Esophagus mucosa (tissue), 1 donor: ENCODE results near the gene JMJD8. TPM values are rescaled to one million over a fixed set of nuclear protein-coding genes. Genes with fewer than 3 reads are reported as not detected.

Experiments
- ATAC-seq: fragments of 200-7000 bp; cut with Tn5 transposase; one replicate; pipeline ENCODE4 v1.9.1; 2020
- total RNA-seq: library from RNA; stranded (reverse); gene quantifications from one replicate; pipeline ENCODE4 v1.2.4, GENCODE V29; 2023
- donor health status: DM: yes; HTN: yes; CAD: no.

JMJD8 gene
- total RNA-seq, 1 donor from 2014 or later = 31.7 TPM

GRCh38 chr16:640614-641013 is 43.5 kb downstream of the JMJD8 start:
- ATAC-seq = no peak

- ATAC-seq = no peak
These were observed 45.3 kb downstream of the JMJD8 start for GRCh38 chr16:638836-639235.

DNA sequence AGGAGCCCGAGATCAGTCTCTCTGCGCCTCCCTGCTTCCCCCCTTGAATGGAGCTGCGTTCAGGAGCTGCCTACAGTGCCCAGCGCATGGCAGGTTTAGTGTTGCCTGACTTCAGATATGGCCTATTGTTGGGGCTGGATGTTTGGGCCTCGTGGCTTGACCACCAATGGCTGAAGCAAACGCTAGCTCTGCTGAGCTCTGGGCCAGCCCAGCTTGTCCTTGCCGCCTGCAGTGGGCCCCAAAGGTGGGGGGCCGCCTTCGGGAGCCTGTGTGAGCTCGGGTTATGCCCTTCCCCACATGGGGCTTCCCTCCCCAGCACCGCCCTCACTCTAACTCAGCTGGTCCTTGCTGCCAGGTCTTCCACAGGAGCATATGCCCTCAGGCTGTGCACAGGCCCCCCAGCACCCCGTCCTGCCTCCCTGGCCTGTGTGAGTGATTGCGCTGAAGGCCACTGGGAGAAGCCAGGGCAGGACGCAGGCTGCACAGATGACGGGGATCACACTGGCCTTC is 46.0 kb downstream of the JMJD8 start:
- no peak for ATAC-seq

DNA sequence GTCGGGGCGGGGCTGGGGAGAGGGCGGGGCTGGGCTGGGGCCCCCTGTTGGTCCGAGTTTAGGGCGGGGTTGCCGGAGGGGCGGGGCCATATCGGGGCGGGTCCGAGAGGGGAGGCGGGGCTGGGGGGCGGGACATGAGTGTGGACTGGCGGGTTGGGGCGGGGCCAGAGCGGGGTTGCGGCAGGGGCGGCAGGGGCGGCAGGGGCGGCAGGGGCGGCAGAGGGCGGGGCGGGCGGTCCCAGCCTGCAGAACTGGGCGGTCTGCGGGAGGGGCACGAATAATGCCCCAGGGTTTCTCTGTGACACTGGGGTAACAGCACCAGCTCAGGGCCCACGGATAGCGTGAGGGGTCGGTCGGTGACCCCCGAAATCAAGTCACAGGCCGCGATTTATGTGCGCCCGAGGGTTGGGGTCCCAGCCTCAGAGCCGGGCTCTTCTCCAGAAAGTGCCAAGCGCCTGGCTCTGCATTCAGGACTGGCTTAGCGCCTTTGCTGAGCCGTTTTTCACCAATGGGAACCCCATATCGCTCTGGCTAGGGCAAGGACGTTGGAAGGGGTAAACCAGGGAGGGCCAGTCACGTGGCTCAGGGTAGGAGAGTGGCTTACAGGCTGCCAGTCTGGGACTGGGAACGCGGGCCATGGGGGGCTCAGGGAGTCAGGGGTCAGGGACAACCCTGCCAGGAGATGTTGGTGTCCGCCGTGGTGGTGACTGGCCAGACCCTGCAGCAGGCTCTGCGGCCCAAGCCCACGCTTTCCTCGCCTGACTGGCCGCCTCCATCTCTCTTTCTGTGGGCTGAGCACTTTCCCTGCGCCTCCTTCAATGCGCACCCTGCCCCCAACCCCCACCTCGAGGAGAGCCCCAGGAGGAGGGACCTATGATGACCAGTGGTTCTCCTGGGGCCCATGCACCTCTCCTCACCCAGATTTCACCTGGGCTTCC is 46.8 kb downstream of the JMJD8 start:
- peak; percentile 84 for ATAC-seq

GRCh38 chr16:636206-637080 is 47.7 kb downstream of the JMJD8 start, which contains the start of gene METTL26:
Gene METTL26 (minus strand): TSS chr16:636305. CDS start chr16:636290, 15 bp downstream.
- ATAC-seq = peak; percentile 81

GRCh38 chr16:635573-636205 is 48.4 kb downstream of the JMJD8 start:
- ATAC-seq = no peak

DNA sequence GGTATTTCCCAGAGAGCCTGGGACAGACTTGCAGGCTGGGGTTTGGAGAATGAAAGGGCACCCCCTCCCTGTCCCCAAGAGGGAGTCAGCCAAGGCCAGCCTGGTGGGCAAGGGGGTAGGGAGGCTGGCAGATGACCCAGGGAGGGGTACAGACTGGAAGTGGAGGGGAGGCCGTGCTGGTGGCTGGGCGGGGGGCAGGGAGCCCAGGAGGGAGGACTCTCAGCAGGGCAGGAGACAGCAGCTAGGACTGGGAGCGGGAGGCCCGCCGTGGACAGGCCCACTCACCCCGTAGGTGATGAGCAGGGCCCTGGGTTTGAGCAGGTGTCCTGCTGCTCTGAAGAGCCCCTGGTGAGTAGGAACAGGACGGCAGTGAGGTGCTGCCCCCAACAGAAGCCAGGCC is 49.1 kb downstream of the JMJD8 start:
- no peak for ATAC-seq

- ATAC-seq = no peak
These were observed 50.0 kb downstream of the JMJD8 start for GRCh38 chr16:634051-634670.

DNA sequence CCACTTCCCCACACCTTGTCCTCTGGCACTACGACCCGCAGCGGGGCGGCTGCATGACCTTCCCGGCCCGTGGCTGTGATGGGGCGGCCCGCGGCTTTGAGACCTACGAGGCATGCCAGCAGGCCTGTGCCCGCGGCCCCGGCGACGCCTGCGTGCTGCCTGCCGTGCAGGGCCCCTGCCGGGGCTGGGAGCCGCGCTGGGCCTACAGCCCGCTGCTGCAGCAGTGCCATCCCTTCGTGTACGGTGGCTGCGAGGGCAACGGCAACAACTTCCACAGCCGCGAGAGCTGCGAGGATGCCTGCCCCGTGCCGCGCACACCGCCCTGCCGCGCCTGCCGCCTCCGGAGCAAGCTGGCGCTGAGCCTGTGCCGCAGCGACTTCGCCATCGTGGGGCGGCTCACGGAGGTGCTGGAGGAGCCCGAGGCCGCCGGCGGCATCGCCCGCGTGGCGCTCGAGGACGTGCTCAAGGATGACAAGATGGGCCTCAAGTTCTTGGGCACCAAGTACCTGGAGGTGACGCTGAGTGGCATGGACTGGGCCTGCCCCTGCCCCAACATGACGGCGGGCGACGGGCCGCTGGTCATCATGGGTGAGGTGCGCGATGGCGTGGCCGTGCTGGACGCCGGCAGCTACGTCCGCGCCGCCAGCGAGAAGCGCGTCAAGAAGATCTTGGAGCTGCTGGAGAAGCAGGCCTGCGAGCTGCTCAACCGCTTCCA is 50.6 kb downstream of the JMJD8 start:
- no peak for ATAC-seq

- ATAC-seq = no peak
These were observed 51.4 kb downstream of the JMJD8 start for GRCh38 chr16:632486-633335.

DNA sequence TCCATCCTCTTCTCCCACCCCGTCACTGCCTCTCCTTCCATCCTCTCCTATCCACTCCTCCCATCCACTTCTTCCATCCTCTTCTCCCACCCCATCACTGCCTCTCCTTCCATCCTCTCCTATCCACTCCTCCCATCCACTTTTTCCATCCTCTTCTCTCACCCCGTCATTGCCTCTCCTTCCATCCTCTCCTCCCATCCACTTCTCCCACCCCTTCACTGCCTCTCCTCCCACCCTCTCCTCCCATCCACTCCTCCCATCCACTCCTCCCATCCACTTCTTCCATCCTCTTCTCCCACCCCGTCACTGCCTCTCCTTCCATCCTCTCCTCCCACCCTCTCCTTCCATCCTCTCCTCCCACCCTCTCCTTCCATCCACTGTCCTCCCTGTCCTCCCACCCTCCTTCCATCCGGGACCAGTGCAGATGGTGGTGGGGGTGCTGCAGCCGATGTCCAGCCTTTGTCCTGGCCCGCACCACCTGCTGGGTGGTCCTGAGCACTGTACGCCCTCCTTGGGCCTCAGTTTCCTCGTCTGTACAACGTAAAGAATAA is 52.3 kb downstream of the JMJD8 start:
- no peak for ATAC-seq

Other genes with a start within 250 kb of the JMJD8 start
- gene CAPN15, start 156.6 kb downstream of the JMJD8 start, total RNA-seq = 27.1 TPM
- gene PRR35, start 123.9 kb downstream of the JMJD8 start, total RNA-seq = not detected
- 0.12 TPM for gene NHLRC4, start 117.3 kb downstream of the JMJD8 start, total RNA-seq
- 21.0 TPM for gene PIGQ, start 114.4 kb downstream of the JMJD8 start, total RNA-seq
- 15.5 TPM for gene RAB40C, start 94.3 kb downstream of the JMJD8 start, total RNA-seq
- 0.08 TPM for gene WFIKKN1, start 53.3 kb downstream of the JMJD8 start, total RNA-seq
- gene METTL26, start 48.0 kb downstream of the JMJD8 start, total RNA-seq = 40.2 TPM
- gene MCRIP2, start 42.5 kb downstream of the JMJD8 start, total RNA-seq = 20.3 TPM
- 17.9 TPM for gene WDR90, start 35.0 kb downstream of the JMJD8 start, total RNA-seq
- gene RHOT2, start 16.2 kb downstream of the JMJD8 start, total RNA-seq = 58.7 TPM
- 1.0 TPM for gene RHBDL1, start 8.7 kb downstream of the JMJD8 start, total RNA-seq
- 87.5 TPM for gene STUB1, start 3.9 kb downstream of the JMJD8 start, total RNA-seq
- 7.4 TPM for gene WDR24, start 6.1 kb upstream of the JMJD8 start, total RNA-seq
- gene FBXL16, start 21.5 kb upstream of the JMJD8 start, total RNA-seq = 15.1 TPM
- gene METRN, start 30.8 kb upstream of the JMJD8 start, total RNA-seq = 9.6 TPM
- 24.1 TPM for gene ANTKMT, start 36.8 kb upstream of the JMJD8 start, total RNA-seq
- 0.40 TPM for gene CCDC78, start 42.1 kb upstream of the JMJD8 start, total RNA-seq
- gene HAGHL, start 42.8 kb upstream of the JMJD8 start, total RNA-seq = 2.7 TPM
- gene CIAO3, start 56.7 kb upstream of the JMJD8 start, total RNA-seq = 18.1 TPM
- 2.8 TPM for gene MSLN, start 76.4 kb upstream of the JMJD8 start, total RNA-seq
- gene RPUSD1, start 104.0 kb upstream of the JMJD8 start, total RNA-seq = 14.4 TPM
- 20.2 TPM for gene CHTF18, start 104.3 kb upstream of the JMJD8 start, total RNA-seq
- not detected for gene GNG13, start 116.4 kb upstream of the JMJD8 start, total RNA-seq